GM12892 (cell line): Measurements from ENCODE around the gene MYZAP.

Source experiments
- POLR2A ChIP-seq: IDR thresholded peaks from 2 replicates; pipeline ENCODE4 v1.6.1; 2011; ENCODE audit warnings: low read depth, low read length, control low read depth
- POLR2AphosphoS5 ChIP-seq: IDR thresholded peaks from 2 replicates; pipeline ENCODE4 v1.6.1; 2011; ENCODE audit warnings: low read depth, low read length, control low read depth
- TAF1 ChIP-seq: IDR thresholded peaks from 2 replicates; pipeline ENCODE4 v1.6.1; 2011; ENCODE audit warnings: low read depth, mild to moderate bottlenecking, control low read depth, low read length, borderline replicate concordance

- TF ChIP-seq POLR2AphosphoS5 (no peak), POLR2A (no peak), TAF1 (no peak)
Measured at GRCh38 chr15:57547243-57547755, 44.4 kb upstream of the MYZAP start.
